Measurements from ENCODE around the gene VSIG10.

Gene VSIG10

GRCh38 chr12:118120579-118121363 lies 17.0 kb upstream of the VSIG10 start:
- H3K27me3 ChIP-seq (ENCODE audit: insufficient read depth, poor library complexity, severe bottlenecking): no peaks in the 10 kb centered on the region
- peak in 1 of 2 experiments; percentile 55 for DNase-seq (ENCODE audit: low read depth in 1 of 2, low spot score in 1 of 2)
- H3K27ac ChIP-seq (replicated peaks): peak overlapping the region; percentile 22; the same call in 1 of the 2 replicates
- no peak overlapping the region for H3K4me3 ChIP-seq (replicated peaks; ENCODE audit: insufficient read depth, low read length)
- TF ChIP-seq CTCF (IDR thresholded peaks at IDR 0.05; ENCODE audit: insufficient read depth, low read length) (peak; percentile 22), REST (IDR thresholded peaks at IDR 0.05; ENCODE audit: insufficient replicate concordance, low read depth) (no peak), POLR2AphosphoS5 (IDR thresholded peaks at IDR 0.05; ENCODE audit: low read depth) (no peak)

- no peak for TF ChIP-seq POLR2AphosphoS5 (IDR thresholded peaks at IDR 0.05; ENCODE audit: low read depth)
- TF ChIP-seq SPI1 (IDR thresholded peaks at IDR 0.05; ENCODE audit: borderline replicate concordance, low read depth): no peak
- TF ChIP-seq GABPA (IDR thresholded peaks at IDR 0.05; ENCODE audit: low read depth): no peak
- TF ChIP-seq CTCF (IDR thresholded peaks at IDR 0.05; ENCODE audit: insufficient read depth, low read length): no peak
- TF ChIP-seq REST (IDR thresholded peaks at IDR 0.05; ENCODE audit: insufficient replicate concordance, low read depth): no peak
- H3K27me3 ChIP-seq (ENCODE audit: insufficient read depth, poor library complexity, severe bottlenecking): no peaks in the 10 kb centered on the region
- H3K27ac ChIP-seq (replicated peaks): no peak overlapping the region
- no peak for DNase-seq (ENCODE audit: low read depth in 1 of 2, low spot score in 1 of 2)
- H3K4me3 ChIP-seq (replicated peaks; ENCODE audit: insufficient read depth, low read length): no peak overlapping the region
Measured at GRCh38 chr12:118119449-118119879, 15.7 kb upstream of the VSIG10 start.

GRCh38 chr12:118109088-118109487 lies 5.3 kb upstream of the VSIG10 start:
- DNase-seq (ENCODE audit: low read depth in 1 of 2, low spot score in 1 of 2): no peak
- no peak overlapping the region for H3K27ac ChIP-seq (replicated peaks)
- no peak overlapping the region for H3K4me3 ChIP-seq (replicated peaks; ENCODE audit: insufficient read depth, low read length)
- TF ChIP-seq CTCF (IDR thresholded peaks at IDR 0.05; ENCODE audit: insufficient read depth, low read length): no peak
- peak; percentile 78 for TF ChIP-seq REST (IDR thresholded peaks at IDR 0.05; ENCODE audit: insufficient replicate concordance, low read depth)
- peaks cover 3% of the 10 kb centered on the region for H3K27me3 ChIP-seq (ENCODE audit: insufficient read depth, poor library complexity, severe bottlenecking)

All from HL-60 (cell line).